GM12878 (cell line): ENCODE data around the gene MAB21L1. TPM values are rescaled to one million over a fixed set of nuclear protein-coding genes. Genes with fewer than 3 reads are reported as not detected.

Experiments used
- ATAC-seq: fragments of 200-7000 bp; cut with Tn5 transposase; 3 replicates; pipeline ENCODE4 v1.9.1; 2020; ENCODE audit warnings: mild to moderate bottlenecking, moderate library complexity
- Bru-seq: library from RNA; stranded (reverse); fragments of 400-500 nt; gene quantifications from one replicate; lab custom pipeline; 2021; lab: Mats Ljungman, UMichigan
- BruChase-seq, 2 experiments: library from RNA; stranded (reverse); fragments of 400-500 nt; gene quantifications; one replicate each; lab custom pipeline; 2021; lab: Mats Ljungman, UMichigan
- BruUV-seq: library from RNA; stranded (reverse); fragments of 400-500 nt; replicated peaks from 2 replicates; lab custom pipeline; 2021; lab: Mats Ljungman, UMichigan
- CTCF ChIA-PET: fragments of 300-600 bp; sonication (Branson Sonifier 250); formaldehyde crosslinking; extraction: SDS; loops from one replicate; lab custom pipeline; 2021; ENCODE audit warnings: inconsistent platforms; lab: Yijun Ruan, JAX
- POLR2A ChIA-PET: fragments of 350-600 bp; formaldehyde crosslinking; extraction: SDS; loops from one replicate; lab custom pipeline; 2021; ENCODE audit warnings: inconsistent platforms; lab: Charles Lee
- RAD21 ChIA-PET: fragments of 300-600 bp; sonication (Branson Sonifier 250); formaldehyde crosslinking; loops from one replicate; lab custom pipeline; 2023; ENCODE audit warnings: antibody characterized with exemption; ENCODE audit not compliant: unreplicated experiment; lab: Charles Lee
- SMC1A ChIA-PET: fragments of 300-600 bp; sonication (Branson Sonifier 250); formaldehyde crosslinking; loops from one replicate; lab custom pipeline; 2023; ENCODE audit not compliant: unreplicated experiment, uncharacterized antibody; lab: Charles Lee
- DNase-seq: peaks from one replicate; pipeline ENCODE4 v3.0.0-alpha.2; 2011; ENCODE audit warnings: low read depth, low spot score
- FAIRE-seq: peaks from 3 replicates; lab custom pipeline; 2011; peaks lifted over from hg19 to GRCh38; lab: Jason Lieb, UNC
- H2AFZ ChIP-seq: 2 replicates; pipeline ENCODE4 v1.6.0; 2011; ENCODE audit warnings: low read depth, low read length, control low read depth; ENCODE audit not compliant: control insufficient read depth
- H3K27ac ChIP-seq: 2 replicates; pipeline ENCODE4 v1.5.1; 2011; ENCODE audit warnings: control low read depth; ENCODE audit not compliant: control insufficient read depth, insufficient read depth
- H3K27me3 ChIP-seq, 2 experiments: replicated peaks in 1 of 2; 2 replicates each; pipeline versions ENCODE4 v1.6.0 to v1.6.1; 2011; ENCODE audit warnings: low read length in 1 of 2; ENCODE audit not compliant: control insufficient read depth in 2 of 2, insufficient read depth in 2 of 2
- H3K36me3 ChIP-seq, 2 experiments: 2 replicates each; pipeline ENCODE4 v1.5.1; 2011; ENCODE audit warnings: low read length in 1 of 2; ENCODE audit not compliant: control insufficient read depth in 2 of 2, insufficient read depth in 2 of 2
- H3K4me1 ChIP-seq: 2 replicates; pipeline ENCODE4 v1.6.1; 2011; ENCODE audit warnings: mild to moderate bottlenecking, low read length, moderate library complexity, mixed read lengths; ENCODE audit not compliant: control insufficient read depth, insufficient read depth
- H3K4me2 ChIP-seq: 2 replicates; pipeline ENCODE4 v1.6.0; 2011; ENCODE audit warnings: control low read depth; ENCODE audit not compliant: control insufficient read depth, insufficient read depth
- H3K4me3 ChIP-seq: fragments of 200-600 bp; sonication (generic); 2 replicates; pipeline ENCODE4 v1.5.1; 2016
- H3K79me2 ChIP-seq: 2 replicates; pipeline ENCODE4 v1.6.0; 2011; ENCODE audit warnings: low read length; ENCODE audit not compliant: control insufficient read depth, insufficient read depth
- H3K9ac ChIP-seq: 2 replicates; pipeline ENCODE4 v1.8.0; 2011; ENCODE audit warnings: low read length, control low read depth, mixed read lengths; ENCODE audit not compliant: control insufficient read depth, insufficient read depth
- H3K9me3 ChIP-seq: replicated peaks from 3 replicates; pipeline ENCODE4 v1.5.1; 2011; ENCODE audit warnings: mild to moderate bottlenecking, low read length; ENCODE audit not compliant: control insufficient read depth, insufficient read depth
- H4K20me1 ChIP-seq: 2 replicates; pipeline ENCODE4 v1.6.0; 2011; ENCODE audit not compliant: control insufficient read depth, insufficient read depth
- E2F4 ChIP-seq: IDR thresholded peaks from 2 replicates; pipeline ENCODE4 v1.6.1; 2012; ENCODE audit warnings: low read depth, low read length, improper control_type of control experiment
- SPI1 ChIP-seq: IDR thresholded peaks from 2 replicates; pipeline ENCODE4 v1.6.1; 2011; ENCODE audit warnings: low read depth, mild to moderate bottlenecking, low read length, moderate library complexity, borderline replicate concordance; ENCODE audit not compliant: insufficient read depth
- WGBS: methylation state at CpG from one replicate; pipeline ENCODE4 v1.1.6; 2016; ENCODE audit warnings: low lambda C conversion rate; ENCODE audit not compliant: insufficient replicate concordance, insufficient coverage; ENCODE audit errors: missing lambda C conversion rate; 5-methylcytosine and 5-hydroxymethylcytosine counted together
- in situ Hi-C: fragments of 300-500 bp; cut with MboI; formaldehyde crosslinking; loops from 9 replicates; pipeline ENCODE4 v1.14.3; 2018; ENCODE audit warnings: mixed read lengths
- intact Hi-C: fragments of 100-400 bp; cut with micrococcal nuclease; formaldehyde crosslinking; loops from one replicate; pipeline ENCODE4 v1.14.2; 2022; ENCODE audit not compliant: unreplicated experiment
- long read RNA-seq, 2 experiments: library from polyadenylated mRNA; unstranded; transcript quantifications; one replicate each; pipeline ENCODE4 v2.0.0, GENCODE V29; 2019 to 2020
- polyA minus RNA-seq, 3 experiments: library from RNA; depleted of rRNA, polyadenylated mRNA; stranded (reverse); fragments of >200 nt; gene quantifications; 2 replicates each; pipeline ENCODE4 v1.2.3, GENCODE V29; 2011
- polyA plus RNA-seq, 11 experiments: library from polyadenylated mRNA; depleted of rRNA in 4 of 11; unstranded in 6 of 11; stranded (reverse) in 5 of 11; fragments of >200 nt; fragmentation: Nextera tagmentation in 4 of 11; fragmentation: Illumina TruSeq in 1 of 11; extraction: Ambion mirVana in 4 of 11; extraction: Trizol in 1 of 11; gene quantifications; 1 replicate in 1 of 11; 2 replicates in 10 of 11; pipeline versions ENCODE4 v1.2.1 to v1.2.3, GENCODE V29; 2011 to 2016; ENCODE audit warnings: inconsistent platforms in 2 of 11, missing spikeins in 2 of 11, low read depth in 1 of 11
- total RNA-seq, 4 experiments: library from RNA; depleted of rRNA in 3 of 4; stranded (reverse); fragments of >200 nt in 3 of 4; fragmentation: Illumina TruSeq in 1 of 4; extraction: Trizol in 1 of 4; gene quantifications; 2 replicates each; pipeline versions ENCODE4 v1.2.1 to v1.2.3, GENCODE V29; 2013 to 2021

The MAB21L1 gene
- not detected in 2 replicates for total RNA-seq (2013; cell fraction: nucleolus; rRNA removed)
- total RNA-seq (2014; rRNA removed) (not detected in 2 replicates), total RNA-seq (2014; rRNA removed; fragmentation: Illumina TruSeq; extraction: Trizol) (not detected in 2 replicates), total RNA-seq (2021) (not detected in 2 replicates), polyA plus RNA-seq (2011; rRNA removed) (0.05 and 0.07 TPM in 2 replicates), polyA plus RNA-seq (2014; fragmentation: Illumina TruSeq; extraction: Trizol) (0.01 TPM in 1 of 2 replicates, not detected in the other), polyA plus RNA-seq (2014; fragmentation: Nextera tagmentation; extraction: Ambion mirVana) (not detected), polyA plus RNA-seq (2014; rRNA removed) (not detected in 2 replicates), polyA plus RNA-seq (2016; fragmentation: Nextera tagmentation; extraction: Ambion mirVana) (not detected), polyA minus RNA-seq (2011; rRNA and poly(A)+ RNA removed) (0.10 TPM in 1 of 2 replicates, not detected in the other), Bru-seq, nascent RNA (not detected), BruChase-seq, experiment 1, labeled RNA remaining after a 6-hour chase (not detected), BruChase-seq, experiment 2, labeled RNA remaining after a 2-hour chase (not detected)
- polyA plus RNA-seq (2011; ENCODE audit: low read depth) = not detected
- polyA plus RNA-seq (2011; cell fraction: cytosol; rRNA removed) = 0.01 and 0.02 TPM in 2 replicates
- 0.04 TPM in 2 replicates for polyA plus RNA-seq (2011; cell fraction: nucleus; rRNA removed)
- polyA plus RNA-seq (2012) = 0.03 TPM in 1 of 2 replicates, not detected in the other
- polyA minus RNA-seq (2011; cell fraction: cytosol; rRNA and poly(A)+ RNA removed) = not detected in 2 replicates
- polyA minus RNA-seq (2011; cell fraction: nucleus; rRNA and poly(A)+ RNA removed) = 0.12 TPM in 1 of 2 replicates, not detected in the other
- long read RNA-seq, experiment 1 = 0 reads
- long read RNA-seq, experiment 2 = 0 reads

- no peaks in the 10 kb centered on the region for H3K79me2 ChIP-seq
- POLR2A ChIA-PET = no interaction called here
- no peak for DNase-seq
- H3K36me3 ChIP-seq = no peaks in the 10 kb centered on the region
- no peaks in the 10 kb centered on the region for H4K20me1 ChIP-seq
- no peak within 1 kb of the TSS for H3K9ac ChIP-seq
- WGBS = 33% methylated on average over 35 of the region's 35 CpGs
- intact Hi-C loops = no loop called here
- no peak within 1 kb of the TSS for H3K27ac ChIP-seq
- H3K4me2 ChIP-seq = peak within 1 kb of the TSS; percentile 77
- TF ChIP-seq E2F4 = no peak
- 0 out of 2 replicates have a peak, but pooled peaks have one; percentile 3 for TF ChIP-seq SPI1
- no peaks in the 10 kb centered on the region; the same call in 2 of the 3 replicates for H3K9me3 ChIP-seq
- H3K4me1 ChIP-seq = no peaks in the 10 kb centered on the region
- CTCF ChIA-PET = no interaction called here
- no peak for ATAC-seq
- no peak for FAIRE-seq
- in situ Hi-C loops = no loop called here
- peak within 1 kb of the TSS; percentile 12 for H2AFZ ChIP-seq
- RAD21 ChIA-PET = no interaction called here
- peaks cover 11 to 28% of the 10 kb centered on the region in 2 experiments for H3K27me3 ChIP-seq
- no TSS peak for BruUV-seq
- peak within 1 kb of the TSS; percentile 40; the same call in 1 of the 2 replicates for H3K4me3 ChIP-seq
- SMC1A ChIA-PET = no interaction called here
Observed at GRCh38 chr13:35475960-35476943, at the start of gene MAB21L1. TSS of gene MAB21L1 (minus strand) at chr13:35476689. CDS start at chr13:35476138, 551 bp downstream.
